ENCODE data around the gene PRKCA. TPM values are rescaled to one million over a fixed set of nuclear protein-coding genes. Genes with fewer than 3 reads are reported as not detected.

PRKCA gene
- total and polyA plus RNA-seq, 4 donors: 3.0 to 14.1 (median 5.4) TPM

DNA sequence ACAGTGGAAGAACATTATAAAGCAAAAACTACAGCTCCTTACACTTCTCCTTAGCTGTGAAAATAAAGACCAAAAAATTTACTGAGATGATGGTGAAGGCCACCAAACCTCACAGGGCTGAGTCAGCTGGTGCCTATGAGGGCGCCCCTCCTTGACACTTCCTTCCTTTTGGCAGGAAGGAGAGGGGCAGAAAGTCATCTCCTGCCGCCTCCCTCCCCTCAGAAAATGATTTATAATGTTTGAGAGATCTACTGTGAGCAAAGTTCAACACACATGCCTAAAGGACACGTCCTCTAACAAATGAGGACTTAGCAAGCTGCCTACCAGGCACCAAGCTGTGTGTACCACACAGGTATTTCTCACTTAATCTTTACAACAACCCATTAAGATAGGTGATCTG lies 245.7 kb downstream of the PRKCA start:
- TF ChIP-seq, protein P1, sequence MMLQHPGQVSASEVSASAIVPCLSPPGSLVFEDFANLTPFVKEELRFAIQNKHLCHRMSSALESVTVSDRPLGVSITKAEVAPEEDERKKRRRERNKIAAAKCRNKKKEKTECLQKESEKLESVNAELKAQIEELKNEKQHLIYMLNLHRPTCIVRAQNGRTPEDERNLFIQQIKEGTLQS (IDR thresholded peaks at IDR 0.05): no peak
- TF ChIP-seq RXRA (IDR thresholded peaks at IDR 0.05) (peak in 1 of 2 donors; percentile 17), NR2F2 (IDR thresholded peaks at IDR 0.05) (peak; percentile 65), FOXA1 (IDR thresholded peaks at IDR 0.05) (no peak)
- Histone ChIP-seq H3K4me3 (ENCODE audit: low read depth in 1 of 3, low read length in 3 of 3) (no peak overlapping the region), H3K4me1 (ENCODE audit: control insufficient read depth in 4 of 4, insufficient read depth in 4 of 4, low read length in 3 of 4) (peaks cover 7 to 19% (median 15%) of the 10 kb centered on the region in 4 donors), H3K27me3 (ENCODE audit: control insufficient read depth in 4 of 4, insufficient read depth in 4 of 4, low read length in 3 of 4) (no peaks in the 10 kb centered on the region), H3K9me3 (ENCODE audit: control insufficient read depth in 4 of 4, low read length in 3 of 4) (no peaks in the 10 kb centered on the region), H3K9ac (ENCODE audit: low read depth in 1 of 2, low read length in 2 of 2) (no peak overlapping the region), H3K27ac (ENCODE audit: low read depth in 1 of 2, low read length in 2 of 2) (peak overlapping the region; percentile 63), H3K36me3 (ENCODE audit: control insufficient read depth in 4 of 4, insufficient read depth in 3 of 4, low read depth in 1 of 4, low read length in 3 of 4) (no peaks in the 10 kb centered on the region)
- WGBS: 31% methylated on average over 3 of the region's 3 CpGs
- DNase-seq (ENCODE audit: low spot score): no peak

GRCh38 chr17:66548659-66549310 lies 246.4 kb downstream of the PRKCA start:
- DNase-seq (ENCODE audit: low spot score): no peak
- H3K4me1 ChIP-seq (ENCODE audit: control insufficient read depth in 4 of 4, insufficient read depth in 4 of 4, low read length in 3 of 4): peaks cover 7 to 19% (median 15%) of the 10 kb centered on the region in 4 donors
- WGBS: 87% methylated on average over 14 of the region's 14 CpGs
- TF ChIP-seq REST (IDR thresholded peaks at IDR 0.05) (no peak), GABPA (IDR thresholded peaks at IDR 0.05 in 1 of 2, conservative IDR thresholded peaks at IDR 0.05 in 1 of 2) (no peak), EGR1 (IDR thresholded peaks at IDR 0.05; ENCODE audit: low read depth in 2 of 2) (no peak), TAF1 (conservative IDR thresholded peaks at IDR 0.05) (no peak), RAD21 (IDR thresholded peaks at IDR 0.05) (no peak), NR2F2 (IDR thresholded peaks at IDR 0.05) (no peak), JUND (IDR thresholded peaks at IDR 0.05) (no peak), CTCF (IDR thresholded peaks at IDR 0.05; ENCODE audit: low read depth, low read length, missing input control) (no peak), HNF4A (conservative IDR thresholded peaks at IDR 0.05) (no peak), HNF4G (IDR thresholded peaks at IDR 0.05) (no peak), FOXA2 (IDR thresholded peaks at IDR 0.05) (no peak), RXRA (IDR thresholded peaks at IDR 0.05) (no peak), YY1 (IDR thresholded peaks at IDR 0.05) (no peak)
- TF ChIP-seq, protein P1 (IDR thresholded peaks at IDR 0.05): no peak
- TF ChIP-seq, protein P2, sequence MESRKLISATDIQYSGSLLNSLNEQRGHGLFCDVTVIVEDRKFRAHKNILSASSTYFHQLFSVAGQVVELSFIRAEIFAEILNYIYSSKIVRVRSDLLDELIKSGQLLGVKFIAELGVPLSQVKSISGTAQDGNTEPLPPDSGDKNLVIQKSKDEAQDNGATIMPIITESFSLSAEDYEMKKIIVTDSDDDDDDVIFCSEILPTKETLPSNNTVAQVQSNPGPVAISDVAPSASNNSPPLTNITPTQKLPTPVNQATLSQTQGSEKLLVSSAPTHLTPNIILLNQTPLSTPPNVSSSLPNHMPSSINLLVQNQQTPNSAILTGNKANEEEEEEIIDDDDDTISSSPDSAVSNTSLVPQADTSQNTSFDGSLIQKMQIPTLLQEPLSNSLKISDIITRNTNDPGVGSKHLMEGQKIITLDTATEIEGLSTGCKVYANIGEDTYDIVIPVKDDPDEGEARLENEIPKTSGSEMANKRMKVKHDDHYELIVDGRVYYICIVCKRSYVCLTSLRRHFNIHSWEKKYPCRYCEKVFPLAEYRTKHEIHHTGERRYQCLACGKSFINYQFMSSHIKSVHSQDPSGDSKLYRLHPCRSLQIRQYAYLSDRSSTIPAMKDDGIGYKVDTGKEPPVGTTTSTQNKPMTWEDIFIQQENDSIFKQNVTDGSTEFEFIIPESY (IDR thresholded peaks at IDR 0.05): no peak
- H3K27ac ChIP-seq (ENCODE audit: low read depth in 1 of 2, low read length in 2 of 2): peak overlapping the region; percentile 63
- no peaks in the 10 kb centered on the region for H3K36me3 ChIP-seq (ENCODE audit: control insufficient read depth in 4 of 4, insufficient read depth in 3 of 4, low read depth in 1 of 4, low read length in 3 of 4)
- H3K27me3 ChIP-seq (ENCODE audit: control insufficient read depth in 4 of 4, insufficient read depth in 4 of 4, low read length in 3 of 4): no peaks in the 10 kb centered on the region
- no peak overlapping the region for H3K9ac ChIP-seq (ENCODE audit: low read depth in 1 of 2, low read length in 2 of 2)
- no peak overlapping the region for H3K4me3 ChIP-seq (ENCODE audit: low read depth in 1 of 3, low read length in 3 of 3)
- no peaks in the 10 kb centered on the region for H3K9me3 ChIP-seq (ENCODE audit: control insufficient read depth in 4 of 4, low read length in 3 of 4)

Measured in liver (tissue), 9 donors.